Right renal pelvis (tissue), 4 donors: Measurements from ENCODE around the gene NCSTN. TPM values are rescaled to one million over a fixed set of nuclear protein-coding genes. Genes with fewer than 3 reads are reported as not detected.

ENCODE experiments used
- DNase-seq, 4 donors: peaks; one replicate each; pipeline ENCODE4 v3.0.0-alpha.2; 2013; ENCODE audit warnings: low read depth in 4 of 4, low spot score in 3 of 4, missing footprints in 1 of 4
- polyA plus RNA-seq, 4 donors: library from polyadenylated mRNA; unstranded; fragments of 120-200 nt; gene quantifications; one replicate each; pipeline ENCODE4 v1.2.1, GENCODE V29; 2013; ENCODE audit not compliant: insufficient read length in 4 of 4

NCSTN gene
- polyA plus RNA-seq, 4 donors = 155 to 170 (median 163) TPM

DNA sequence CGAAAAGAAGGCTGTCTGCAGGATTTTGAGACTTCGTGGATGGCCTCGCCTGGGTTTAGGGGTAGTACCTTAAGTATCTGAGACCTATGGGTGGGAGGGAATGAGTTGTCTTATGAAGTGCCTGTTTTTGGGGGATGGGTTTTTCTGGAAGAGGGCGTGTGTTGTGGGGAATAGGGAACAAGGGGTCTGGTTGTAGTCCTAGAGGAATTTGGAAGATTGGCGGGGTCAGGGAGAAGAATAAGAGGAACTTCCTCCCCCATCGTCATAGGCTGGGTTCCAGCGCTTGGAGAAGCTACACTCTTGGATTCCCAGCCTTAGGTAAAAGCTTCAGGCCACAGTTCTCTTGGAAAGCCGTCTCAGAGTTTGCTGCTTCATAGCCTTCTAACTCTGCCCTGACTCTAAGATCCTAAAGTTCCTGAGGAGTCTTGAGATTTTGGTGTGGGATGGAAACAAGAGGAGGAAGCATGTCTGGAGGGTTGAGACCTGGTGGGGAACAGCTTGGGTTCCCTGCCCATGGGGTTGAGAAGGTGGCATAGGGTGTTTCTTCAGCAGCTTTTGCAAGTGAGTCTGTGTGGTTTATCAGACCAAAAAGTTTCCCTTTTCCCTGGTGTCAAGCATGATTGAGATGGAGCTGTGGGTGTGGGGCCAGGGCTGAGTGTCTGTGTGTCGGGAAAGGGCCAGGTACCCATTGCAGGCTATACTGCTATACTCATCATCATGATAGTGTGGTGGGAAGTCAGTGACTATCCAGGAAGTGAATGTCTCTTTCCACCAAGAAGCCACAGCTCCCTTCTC is 59.0 kb downstream of the NCSTN start:
- no peak for DNase-seq

DNA sequence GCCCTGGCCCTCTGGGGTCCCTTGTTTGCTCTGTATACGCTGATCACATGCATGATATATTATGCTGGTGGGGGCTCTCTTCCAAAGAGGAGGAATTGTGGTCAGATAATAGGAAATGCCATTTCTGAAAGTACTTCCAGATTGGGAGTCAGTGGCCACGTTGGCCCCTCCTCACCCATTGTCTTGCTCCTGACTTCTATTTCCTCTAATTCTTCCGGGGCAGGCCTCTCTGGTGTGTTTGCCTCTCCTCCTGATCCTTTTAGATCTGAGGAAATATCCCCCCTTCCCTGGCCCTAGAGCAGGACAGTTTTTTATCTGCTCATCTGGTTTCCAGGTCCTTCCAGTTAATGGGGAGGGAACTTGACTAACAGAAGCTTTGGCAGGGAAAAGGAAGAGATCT is 60.1 kb downstream of the NCSTN start:
- no peak for DNase-seq

DNA sequence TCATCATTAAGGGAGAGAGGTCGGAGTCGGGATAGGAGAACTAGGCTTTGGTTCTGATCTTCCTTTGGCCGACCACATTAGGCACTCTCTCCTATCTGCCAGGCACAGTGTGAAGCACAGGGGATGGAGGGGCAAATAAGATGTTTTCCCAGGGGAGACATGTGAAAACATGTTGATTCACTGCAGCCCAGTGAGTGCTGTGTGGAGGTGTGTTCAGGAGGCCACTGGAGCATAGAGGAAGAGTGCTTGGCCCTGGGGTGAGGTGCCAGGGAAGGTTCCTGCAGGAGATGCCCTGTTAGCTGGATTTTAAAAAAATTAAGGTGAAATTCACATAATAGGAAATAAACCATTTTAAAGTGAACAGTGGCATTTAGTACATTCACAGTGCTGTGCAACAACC is 60.9 kb downstream of the NCSTN start:
- DNase-seq = no peak

DNA sequence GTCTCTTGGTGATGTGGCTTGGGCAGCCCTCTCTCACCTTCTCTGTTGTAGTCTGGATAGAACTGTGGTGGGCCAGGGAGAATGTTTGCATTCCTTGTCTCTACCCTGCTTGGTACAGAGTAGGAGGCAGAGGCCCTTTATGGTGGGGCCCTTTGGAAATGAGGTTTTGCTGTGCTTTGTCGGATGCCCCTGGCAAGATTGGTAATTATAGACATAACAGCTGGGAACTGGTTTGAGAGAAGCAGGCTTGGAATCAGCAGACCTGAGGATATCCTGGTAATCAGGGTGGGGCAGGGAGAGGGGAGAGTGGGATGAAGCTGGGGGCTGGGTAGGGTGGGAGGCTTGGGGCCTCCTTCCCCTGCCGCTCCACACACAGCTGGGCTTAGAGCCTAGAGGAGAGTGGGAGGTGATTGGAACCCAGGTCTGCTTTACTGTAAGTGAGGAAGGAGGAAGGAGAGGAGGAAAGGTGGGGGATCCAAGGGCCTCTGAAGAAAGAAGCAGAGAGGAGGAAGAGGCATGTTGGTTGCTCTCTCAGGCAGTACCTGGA is 62.2 kb downstream of the NCSTN start:
- no peak for DNase-seq

DNA sequence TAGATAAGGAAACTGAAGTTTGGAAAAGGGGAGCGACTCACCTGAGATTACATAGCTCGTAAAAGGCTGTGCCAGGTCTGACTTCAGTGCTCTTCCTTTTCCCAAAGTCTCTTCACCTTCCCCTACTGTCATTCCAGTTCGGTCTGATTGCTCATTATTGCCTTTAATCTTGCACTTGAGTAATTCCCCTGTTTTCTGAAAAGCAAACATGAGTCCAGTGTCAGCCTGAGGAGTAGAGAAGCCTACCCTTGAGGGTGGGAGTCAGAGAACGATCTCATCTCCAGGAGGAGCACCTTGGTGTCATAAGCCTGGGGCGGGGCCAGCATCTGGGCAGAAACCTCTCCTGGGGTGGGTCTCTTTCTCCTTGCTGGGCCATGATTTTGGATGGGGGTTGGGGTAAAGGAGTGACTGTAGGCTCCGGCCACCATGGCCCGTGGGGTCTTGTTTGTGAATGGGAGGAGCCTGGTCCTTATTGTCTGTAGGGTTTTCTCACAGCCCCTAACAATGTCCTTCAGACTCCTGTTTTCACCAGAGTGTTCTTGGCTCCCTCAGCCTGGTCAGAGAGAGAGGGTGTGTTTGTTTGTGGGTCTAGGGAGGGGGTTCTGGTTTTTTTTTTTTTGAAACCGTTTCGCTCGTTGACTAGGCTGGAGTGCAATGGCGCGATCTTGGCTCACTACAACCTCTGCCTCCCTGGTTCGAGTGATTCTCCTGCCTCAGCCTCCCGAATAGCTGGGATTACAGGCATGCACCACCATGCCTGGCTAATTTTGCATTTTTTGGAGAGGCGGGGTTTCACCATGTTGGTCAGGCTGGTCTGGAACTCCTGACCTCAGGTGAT is 63.2 kb downstream of the NCSTN start:
- DNase-seq = no peak

DNA sequence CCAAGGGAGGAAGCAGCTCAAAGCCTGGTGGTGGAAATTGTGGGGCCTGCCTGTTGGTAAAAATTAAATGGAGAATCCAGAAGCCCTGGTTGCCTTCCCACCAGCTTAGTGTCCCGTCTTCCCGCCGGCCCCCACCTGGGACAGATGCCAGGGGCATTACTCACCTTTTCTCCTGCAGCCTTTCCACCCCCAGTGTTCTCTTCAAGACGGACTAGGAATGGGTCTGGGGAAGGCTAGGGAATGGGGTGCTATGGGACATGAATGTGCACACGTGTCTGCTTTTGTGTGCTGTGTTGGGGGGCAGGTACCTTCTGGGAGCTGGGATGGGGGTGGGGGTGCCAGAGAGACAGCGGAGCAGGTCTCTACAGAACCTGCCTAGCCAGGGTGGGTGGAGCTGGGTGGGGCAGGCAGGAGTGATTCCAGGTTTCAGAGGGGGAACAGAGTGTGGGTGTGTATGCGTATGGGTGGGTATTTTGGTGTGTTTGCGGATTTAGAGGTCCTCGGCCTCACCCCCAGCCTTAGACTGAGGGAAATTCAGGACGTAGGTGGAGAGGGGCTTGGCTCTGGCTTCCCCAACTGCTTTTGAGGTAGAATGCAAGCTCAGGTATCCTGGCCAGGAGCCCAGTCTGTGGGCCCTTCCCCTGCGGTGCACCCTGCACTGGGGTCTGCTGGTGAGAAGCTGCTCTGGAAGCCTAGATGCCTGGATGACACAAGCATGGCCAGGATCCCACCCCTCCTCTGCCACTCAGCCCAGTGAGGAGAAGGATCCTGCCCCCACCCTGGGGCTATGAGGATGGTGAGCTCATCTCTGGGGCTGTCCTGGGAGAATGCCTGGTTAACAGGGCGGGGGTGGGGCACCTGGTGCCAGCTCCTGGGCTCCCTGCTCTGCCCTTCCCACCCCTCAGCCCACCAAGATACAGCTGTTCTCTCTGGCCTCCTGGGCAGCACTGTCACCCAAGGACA is 64.9 kb downstream of the NCSTN start:
- no peak for DNase-seq

Other genes with a start within 250 kb of the NCSTN start
- 10 to 100 TPM; 30.0 to 42.3 (median 31.4) TPM for gene IGSF8, start 244.8 kb upstream of the NCSTN start, polyA plus RNA-seq
- gene ATP1A2, start 227.6 kb upstream of the NCSTN start, polyA plus RNA-seq = 1 to 10 TPM; 3.7 to 5.3 (median 4.5) TPM
- gene ATP1A4, start 191.8 kb upstream of the NCSTN start, polyA plus RNA-seq = 1 to 10 TPM in 1 of 4 donors, under 1 TPM in 2, not detected in 1; 0.06 to 1.2 (median 0.71) TPM
- under 1 TPM in 3 of 4 donors, not detected in 1; 0.21 to 0.53 (median 0.47) TPM for gene CASQ1, start 152.8 kb upstream of the NCSTN start, polyA plus RNA-seq
- 100 to 1,000 TPM; 104 to 131 (median 129) TPM for gene PEA15, start 138.0 kb upstream of the NCSTN start, polyA plus RNA-seq
- gene DCAF8, start 80.8 kb upstream of the NCSTN start, polyA plus RNA-seq = 100 to 1,000 TPM; 198 to 238 (median 203) TPM
- 10 to 100 TPM; 81.9 to 87.2 (median 82.8) TPM for gene PEX19, start 58.2 kb upstream of the NCSTN start, polyA plus RNA-seq
- 100 to 1,000 TPM; 145 to 157 (median 153) TPM for gene COPA, start 133 bp upstream of the NCSTN start, polyA plus RNA-seq
- under 1 TPM; 0.08 to 0.23 (median 0.16) TPM for gene NHLH1, start 23.7 kb downstream of the NCSTN start, polyA plus RNA-seq
- gene VANGL2, start 57.2 kb downstream of the NCSTN start, polyA plus RNA-seq = 10 to 100 TPM; 32.8 to 40.0 (median 35.9) TPM
- gene SLAMF6, start 179.9 kb downstream of the NCSTN start, polyA plus RNA-seq = under 1 TPM; 0.06 to 0.21 (median 0.10) TPM
- gene CD84, start 236.1 kb downstream of the NCSTN start, polyA plus RNA-seq = 1 to 10 TPM in 2 of 4 donors, under 1 TPM in 2; 0.70 to 1.6 (median 1.0) TPM